NCI-H1694 (cell line): Measurements from ENCODE around the gene PIK3CB.

ENCODE experiments used
- DNase-seq: peaks from one replicate; lab custom pipeline; 2025; lab: John Stamatoyannopoulos, UW

PIK3CB gene

DNA sequence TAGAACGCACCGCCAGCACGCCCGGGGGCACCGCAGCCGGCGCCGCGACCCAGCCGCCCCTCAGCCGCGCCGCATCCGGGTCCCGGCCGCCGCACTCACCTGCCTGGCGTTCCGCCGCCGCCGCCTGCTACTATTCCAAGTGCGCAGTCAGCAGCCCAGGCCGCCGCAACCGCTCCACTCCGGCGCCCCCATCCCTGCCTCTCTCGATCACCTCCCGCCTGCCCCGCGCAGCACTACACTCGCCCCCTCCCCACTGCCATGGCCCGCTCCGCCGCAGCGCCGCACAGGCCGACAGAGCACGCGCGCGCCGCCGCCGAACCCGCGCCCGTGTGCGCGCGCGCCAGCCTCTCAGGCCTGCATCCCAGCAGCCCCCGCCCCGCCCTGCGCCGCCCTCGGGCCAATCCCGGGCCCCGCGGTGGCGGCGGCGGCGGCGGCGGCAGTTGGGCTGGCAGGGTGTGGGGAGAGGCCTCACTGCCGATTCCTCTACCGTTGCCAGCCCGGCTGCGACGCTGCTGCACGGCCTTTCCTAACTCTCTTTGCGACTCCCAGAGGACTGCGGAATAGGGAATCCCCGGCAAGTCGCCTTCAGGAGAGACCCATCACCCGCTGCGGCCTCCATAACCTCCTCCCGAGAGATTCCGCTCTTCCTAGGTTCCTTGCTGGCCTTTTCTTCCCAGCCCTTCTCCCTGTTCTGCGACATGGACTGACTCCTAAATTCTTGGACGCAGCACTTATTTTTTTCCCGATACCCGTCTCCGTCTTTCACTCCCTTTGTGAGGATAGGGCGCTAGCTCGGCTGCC is at the start of gene PIK3CB:
TSS of gene PIK3CB (minus strand) at position 333 of the 801 bp plus-strand sequence. CDS start 75,585 bp downstream, outside the sequence.
- DNase-seq = peak; percentile 85

DNA sequence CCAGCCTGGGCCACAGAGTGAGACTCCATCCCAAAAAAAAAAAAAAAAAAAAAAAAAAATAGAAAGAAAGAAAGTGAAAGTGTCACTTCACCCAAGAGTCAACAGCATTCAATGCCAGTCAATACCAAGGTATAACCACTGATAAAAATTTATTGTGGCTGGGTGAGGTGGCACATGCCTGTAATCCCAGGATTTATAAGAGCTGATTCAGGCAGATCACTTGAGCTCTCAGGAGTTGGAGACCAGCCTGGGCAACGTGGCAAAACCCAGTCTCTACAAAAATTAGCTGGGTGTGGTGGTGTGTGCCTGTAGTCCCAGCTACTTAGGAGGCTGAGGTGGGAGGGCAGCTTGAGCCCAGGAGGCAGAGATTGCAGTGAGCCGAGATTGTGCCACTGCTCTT is 46.5 kb upstream of the PIK3CB start:
- DNase-seq = no peak

DNA sequence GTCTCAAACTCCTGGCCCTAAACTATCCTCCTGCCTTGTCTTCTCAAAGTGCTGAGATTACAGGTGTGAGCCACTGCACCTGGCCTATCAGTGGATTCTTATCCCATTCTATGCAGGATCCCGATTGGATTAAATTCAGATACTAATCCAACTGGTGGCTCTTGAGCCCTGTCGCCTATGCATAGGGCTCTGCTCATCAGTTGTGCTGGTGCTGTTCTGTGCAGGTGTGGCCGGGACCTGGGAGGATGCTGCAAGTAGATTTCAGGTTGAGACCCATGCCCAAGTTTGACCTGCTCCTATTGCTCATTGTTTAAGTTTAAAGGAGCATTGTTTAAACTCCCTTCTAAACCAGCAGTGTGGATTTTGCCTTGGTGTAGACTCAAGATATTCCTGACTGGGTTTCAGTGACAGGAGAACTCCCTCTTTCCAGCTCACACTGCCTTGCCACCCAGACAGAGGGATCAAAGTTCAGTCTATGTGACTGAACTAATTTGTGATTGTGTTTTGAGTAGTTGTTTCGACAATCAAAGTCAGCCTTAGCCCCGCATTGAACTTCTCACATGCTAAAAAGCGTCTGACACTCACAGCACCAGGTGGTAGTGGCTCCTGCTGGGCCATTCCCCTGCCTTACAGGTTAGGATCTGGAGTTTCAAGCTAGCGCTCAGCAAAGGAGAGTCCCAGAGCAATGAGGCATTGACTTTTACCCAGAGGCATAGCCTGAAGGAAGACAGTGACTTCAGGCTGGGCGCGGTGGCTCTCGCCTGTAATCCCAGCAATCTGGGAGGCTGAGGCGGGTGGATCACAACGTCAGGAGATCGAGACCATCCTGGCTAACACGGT is 45.0 kb upstream of the PIK3CB start:
- no peak for DNase-seq

DNA sequence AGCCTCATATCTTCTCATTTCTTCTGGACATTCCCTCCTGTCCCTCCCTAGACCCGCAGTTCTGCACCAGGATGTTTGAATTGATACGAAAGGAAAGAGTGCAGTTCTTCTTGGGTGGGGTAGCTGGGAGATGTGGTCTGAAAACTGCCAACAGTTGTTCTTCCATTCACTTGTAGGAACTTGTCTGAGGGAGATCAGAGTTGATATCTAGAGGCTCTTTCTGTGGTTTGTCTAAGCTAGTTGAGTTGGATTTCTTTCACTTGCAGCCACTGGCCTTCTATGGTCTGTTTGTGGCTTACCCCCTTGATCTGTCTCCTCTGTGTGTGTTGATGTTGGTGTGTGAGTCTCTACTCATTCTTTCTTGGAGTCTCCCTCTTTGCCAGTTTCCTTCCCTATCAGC is 42.5 kb upstream of the PIK3CB start:
- no peak for DNase-seq

DNA sequence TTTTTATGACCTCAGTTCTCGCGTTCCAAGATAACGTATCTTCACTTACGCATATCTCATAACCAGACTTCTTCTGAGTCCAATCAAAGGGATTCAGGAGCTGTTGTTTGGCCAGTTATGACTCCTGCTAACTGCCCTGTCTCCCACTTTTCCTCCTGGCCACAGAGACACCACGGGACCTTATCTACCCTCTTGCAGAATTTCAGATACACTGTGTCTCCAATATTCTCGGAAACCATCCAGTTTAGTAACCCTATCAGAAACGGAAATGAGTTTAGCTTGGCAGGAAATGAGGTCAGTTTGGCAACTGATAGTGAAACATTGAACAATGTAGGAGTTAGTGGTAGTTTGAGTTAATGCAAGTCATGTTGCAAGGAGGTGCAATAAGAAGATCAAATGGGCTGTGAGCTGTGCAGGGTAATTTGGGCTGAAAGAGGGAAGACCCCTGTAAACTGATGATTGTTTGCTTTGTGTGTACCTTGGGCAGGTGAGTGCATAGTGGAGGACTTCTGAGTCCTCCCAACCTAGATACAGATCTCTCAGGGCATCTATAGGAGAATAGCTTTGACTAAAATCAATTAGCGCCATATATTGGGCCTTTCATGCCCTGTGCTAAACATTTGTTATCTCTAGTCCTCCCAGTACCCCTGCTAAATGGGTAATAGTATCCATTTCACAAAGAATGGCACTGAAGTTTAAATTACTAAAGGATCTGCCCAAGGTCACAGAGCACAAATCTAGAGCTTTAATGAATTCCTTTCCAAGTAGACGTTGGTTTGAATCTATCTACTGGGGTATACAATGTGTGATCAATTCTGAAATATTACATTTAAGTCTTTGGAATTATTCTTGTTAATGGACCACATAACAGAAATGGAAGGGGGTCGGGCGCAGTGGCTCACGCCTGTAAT is 41.3 kb upstream of the PIK3CB start:
- no peak for DNase-seq

DNA sequence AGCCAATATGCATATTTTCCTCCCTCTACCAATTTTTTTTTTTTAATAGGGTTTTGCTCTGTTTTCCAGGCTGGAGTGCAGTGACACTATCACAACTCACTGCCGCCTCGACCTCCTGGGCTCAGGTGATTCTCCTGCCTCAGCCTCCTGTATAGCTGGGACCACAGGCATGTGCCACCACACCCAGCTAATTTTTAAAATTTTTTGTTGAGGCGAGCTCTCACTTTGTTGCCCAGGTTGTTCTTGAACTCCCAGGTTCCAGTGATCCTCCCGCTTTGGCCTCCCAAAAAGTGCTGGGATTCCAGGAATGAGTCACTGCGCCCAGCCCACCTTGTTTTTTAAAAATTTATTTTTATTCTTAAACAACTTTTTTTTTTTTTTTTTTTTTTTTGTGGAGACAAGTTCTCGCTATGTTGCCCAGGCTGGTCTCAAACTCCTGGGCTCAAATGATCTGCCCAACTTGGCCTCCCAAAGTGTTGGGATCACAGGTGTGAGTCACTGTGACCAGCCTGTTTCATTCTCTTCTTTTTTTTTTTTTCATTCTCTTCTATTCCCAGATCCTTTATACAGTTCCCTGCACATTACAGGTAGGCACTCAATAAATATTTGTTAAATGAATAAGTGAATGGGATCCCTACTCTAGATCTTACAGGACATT is 40.5 kb upstream of the PIK3CB start:
- DNase-seq = no peak

DNA sequence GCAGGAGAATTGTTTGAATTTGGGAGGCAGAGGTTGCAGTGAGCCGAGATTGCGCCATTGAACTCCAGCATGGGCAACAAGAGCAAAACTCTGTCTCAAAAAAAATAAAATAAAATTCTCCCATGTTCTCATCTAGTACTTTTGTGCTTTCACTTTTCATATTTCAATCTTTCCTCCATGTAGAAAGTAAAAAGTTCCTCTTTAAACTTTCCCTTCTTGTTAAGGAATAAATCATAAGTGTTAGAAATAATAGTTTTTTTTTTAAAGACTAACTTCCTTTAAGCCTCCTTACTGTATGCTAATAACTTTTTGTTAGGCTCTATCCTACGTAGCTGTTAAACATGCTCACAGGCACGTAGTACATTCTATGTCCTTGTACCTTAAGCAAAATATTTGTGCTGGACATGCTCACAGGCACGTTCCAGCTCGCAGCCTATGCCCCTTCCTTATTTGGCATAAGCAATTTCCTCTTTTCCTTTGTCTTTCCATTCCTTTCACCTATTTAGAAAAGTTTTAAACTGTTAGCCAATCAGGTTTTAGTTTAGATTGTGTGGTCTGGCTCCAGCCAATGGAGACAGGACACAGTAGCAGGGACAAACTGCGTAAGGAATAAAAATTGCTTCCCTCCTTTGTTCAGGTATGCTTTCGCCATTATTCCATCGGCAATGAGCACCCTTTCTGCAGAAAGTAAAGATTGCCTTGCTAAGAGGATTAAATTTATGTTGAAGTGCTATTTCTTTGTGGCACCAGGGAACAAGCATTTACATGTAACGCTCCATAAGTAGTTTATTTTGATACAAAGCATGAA is 38.9 kb upstream of the PIK3CB start:
- DNase-seq = no peak

DNA sequence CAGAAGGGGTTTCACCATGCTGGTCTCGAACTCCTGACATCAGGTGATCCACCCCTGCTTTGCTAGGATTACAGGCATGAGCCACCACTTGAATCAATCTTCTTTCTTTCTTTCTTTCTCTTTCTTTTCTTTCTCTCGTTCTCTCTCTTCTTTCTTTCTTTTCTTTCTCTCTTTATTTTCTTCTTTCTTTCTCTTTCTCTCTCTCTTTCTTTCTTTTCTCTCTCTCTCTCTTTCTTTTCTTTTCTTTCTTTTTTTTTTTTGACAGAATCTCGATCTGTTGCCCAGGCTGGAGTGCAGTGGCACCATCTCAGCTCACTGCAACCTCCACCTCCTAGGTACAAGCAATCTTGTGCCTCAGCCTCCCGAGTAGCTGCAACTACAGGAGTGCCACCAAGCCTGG is 37.9 kb upstream of the PIK3CB start:
- no peak for DNase-seq

DNA sequence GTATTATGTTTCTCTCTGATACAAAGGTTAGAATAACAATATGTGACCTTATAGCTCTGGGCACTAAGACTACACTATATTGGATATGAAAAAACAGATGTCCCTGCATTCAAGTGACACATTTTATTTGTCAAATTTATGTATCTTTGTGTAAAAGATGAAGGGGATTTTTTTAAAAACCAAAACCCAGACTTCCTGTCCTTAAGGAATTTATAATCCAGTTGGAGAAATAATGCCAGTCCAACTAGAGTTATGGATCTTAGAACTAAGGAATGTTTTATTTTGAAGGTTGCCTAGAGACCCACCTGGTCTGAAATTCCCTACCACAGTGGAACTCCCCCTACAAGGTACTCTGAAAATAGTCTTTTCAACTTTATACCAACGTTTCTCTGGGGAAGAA is 33.3 kb upstream of the PIK3CB start:
- no peak for DNase-seq

DNA sequence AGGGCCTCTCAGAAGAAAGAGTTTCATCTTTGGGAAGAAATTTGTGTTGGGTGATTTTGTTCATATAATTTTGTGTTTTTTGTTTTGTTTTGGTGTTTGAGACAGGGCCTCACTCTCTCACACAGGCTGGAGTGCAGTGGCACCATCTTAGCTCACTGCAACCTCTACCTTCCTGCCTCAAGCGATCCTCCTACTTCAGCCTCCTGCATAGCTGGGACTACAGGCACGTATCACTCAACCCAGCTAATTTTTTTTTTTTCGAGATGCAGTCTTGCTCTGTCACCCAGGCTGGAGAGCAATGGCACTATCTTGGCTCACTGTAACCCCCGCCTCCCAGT is 29.0 kb upstream of the PIK3CB start:
- no peak for DNase-seq

DNA sequence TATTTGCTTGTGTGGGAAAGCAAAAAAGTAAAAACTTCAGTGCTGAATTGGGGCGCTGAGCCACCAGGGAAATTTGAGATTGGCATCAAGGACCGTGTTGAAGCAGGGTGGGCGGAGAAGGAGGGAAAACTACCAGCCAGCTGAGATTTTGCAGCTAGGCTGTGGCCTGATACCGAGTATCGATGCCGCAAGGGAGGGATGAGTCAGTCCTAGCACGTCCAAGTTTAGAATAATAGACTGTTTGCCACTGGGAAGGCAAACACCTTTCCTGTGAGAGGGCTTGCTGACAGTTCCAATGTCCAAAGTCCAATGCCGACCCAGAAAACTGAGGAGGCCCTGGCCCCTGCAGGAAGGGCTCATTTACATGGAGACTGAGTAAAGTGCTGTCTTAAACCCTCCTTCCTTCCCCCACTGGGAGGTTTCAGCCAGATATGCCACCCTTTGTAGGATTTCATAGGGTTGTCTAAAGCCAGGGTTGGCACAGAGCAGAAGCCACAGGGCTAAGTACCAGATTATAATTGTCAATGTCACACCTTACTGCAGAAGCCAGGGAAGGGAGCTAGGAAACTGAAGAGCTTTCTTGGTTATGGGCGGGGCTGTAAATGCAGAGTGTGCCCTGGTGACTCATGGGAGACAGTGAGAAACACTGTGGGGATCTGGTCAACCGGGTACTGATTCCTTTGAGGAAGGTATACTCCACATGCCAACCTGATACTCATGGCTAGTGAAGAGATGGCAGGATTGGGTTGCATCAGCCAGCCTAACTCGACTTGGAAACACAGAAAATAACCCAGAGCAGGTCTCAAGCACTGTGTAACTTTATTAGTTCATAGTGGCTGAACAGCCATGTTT is 28.4 kb upstream of the PIK3CB start:
- no peak for DNase-seq

DNA sequence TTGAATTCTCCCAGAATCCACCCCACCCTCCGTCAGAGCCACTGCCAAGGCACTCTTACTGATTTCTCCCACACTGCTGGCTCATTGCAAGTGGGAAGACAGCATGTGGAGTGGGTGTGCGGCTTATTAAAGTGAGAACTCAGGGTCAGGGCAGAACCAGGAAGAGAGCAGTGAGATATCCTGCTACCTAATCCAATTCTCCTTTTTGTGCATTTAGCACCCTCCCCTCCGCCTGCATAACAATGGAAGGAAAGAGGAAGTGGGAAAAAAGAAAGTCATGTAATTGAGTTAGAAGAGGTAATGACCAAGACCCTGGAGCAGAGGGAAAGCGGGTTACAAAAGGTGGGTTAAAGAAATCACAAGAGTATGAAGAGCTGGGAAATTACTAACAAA is 27.8 kb upstream of the PIK3CB start:
- DNase-seq = no peak

DNA sequence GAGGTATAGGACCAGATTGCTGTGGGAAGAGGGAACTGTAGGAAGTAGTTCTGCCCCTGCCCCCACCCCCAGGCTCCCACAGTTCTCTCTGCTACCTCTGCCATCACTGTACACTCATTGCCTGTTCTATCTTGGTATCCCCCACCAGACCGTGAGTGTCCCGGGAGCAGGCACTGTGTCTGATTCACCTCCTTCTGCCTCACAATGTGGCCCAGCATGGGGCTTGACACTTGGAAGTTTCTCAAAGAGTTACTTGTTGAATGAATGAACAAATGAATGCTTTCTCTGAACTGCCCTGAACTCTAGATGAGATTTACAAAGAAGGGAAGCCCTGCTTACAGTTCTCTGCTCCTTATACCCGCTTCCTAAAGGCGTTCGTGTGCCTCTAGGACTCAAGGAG is 27.1 kb upstream of the PIK3CB start:
- no peak for DNase-seq

DNA sequence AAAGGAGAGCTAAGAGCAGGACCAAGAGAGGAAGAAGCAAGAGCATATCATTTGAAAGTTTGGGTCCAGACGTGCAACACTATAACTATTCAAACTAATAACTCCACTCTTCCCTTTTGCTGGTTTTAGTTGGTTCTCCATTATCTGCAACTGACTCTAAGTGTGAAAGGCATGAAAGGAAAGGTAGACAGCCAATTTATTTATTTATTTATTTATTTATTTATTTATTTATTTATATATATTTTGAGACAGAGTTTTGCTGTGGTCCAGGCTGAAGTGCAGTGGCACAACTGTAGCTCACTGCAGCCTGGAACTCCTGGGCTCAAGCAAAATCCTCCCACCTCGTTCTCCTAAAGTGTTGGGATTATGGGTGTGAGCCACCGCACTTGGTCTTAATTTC is 22.1 kb upstream of the PIK3CB start:
- no peak for DNase-seq

DNA sequence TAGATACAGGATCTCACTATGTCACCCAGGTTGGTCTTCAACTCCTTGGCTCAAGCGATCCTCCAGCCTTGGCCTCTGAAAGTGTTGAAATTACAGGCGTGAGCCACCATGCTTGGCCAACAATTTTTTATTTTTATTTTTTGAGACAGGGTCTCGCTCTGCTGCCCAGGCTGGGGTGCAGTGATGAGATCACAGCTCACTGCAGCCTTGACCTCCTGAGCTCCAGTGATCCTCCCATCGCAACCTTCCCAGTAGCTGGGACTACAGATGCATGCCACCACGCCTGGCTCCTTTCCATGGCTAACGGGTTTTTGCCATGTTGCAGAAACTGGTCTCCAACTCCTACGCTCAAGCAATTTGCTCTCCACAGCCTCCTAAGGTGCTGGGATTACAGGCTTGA is 20.2 kb upstream of the PIK3CB start:
- DNase-seq = no peak

DNA sequence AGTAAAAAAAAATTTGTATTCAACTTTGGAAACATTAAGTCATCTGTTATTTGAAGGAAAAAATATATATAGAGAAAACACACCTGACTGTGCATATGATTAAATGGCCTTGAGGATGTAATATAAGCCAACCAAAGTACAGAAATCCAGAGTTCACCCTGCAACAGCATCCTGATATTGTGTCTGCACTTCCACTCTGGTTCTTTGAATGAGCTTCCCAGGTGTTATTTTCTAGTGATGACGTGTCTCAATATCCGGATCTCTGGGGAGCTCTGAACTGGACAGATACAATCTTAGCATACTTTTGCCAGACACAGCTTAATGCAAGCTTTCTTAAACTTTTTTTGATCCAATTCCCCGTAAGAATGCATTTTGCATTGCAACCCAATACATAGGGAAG is 19.5 kb upstream of the PIK3CB start:
- no peak for DNase-seq

DNA sequence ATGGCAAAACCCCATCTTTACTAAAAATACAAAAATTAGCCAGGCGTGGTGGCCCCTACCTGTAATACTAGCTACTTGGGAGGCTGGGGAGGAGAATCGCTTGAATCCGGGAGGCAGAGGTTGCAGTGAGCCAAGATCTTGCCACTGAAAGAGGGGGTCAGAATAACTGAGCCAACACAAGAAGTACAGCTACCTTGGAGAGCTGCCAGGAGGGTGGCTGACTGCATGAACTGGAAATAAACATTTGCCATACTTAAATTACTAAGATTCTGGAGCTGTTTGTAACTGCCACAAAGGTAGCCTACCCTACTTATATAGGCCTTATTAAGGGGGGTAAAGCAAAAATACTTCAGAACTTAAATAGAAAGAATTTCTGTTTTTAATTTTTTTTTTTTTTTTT is 15.4 kb upstream of the PIK3CB start:
- DNase-seq = no peak

DNA sequence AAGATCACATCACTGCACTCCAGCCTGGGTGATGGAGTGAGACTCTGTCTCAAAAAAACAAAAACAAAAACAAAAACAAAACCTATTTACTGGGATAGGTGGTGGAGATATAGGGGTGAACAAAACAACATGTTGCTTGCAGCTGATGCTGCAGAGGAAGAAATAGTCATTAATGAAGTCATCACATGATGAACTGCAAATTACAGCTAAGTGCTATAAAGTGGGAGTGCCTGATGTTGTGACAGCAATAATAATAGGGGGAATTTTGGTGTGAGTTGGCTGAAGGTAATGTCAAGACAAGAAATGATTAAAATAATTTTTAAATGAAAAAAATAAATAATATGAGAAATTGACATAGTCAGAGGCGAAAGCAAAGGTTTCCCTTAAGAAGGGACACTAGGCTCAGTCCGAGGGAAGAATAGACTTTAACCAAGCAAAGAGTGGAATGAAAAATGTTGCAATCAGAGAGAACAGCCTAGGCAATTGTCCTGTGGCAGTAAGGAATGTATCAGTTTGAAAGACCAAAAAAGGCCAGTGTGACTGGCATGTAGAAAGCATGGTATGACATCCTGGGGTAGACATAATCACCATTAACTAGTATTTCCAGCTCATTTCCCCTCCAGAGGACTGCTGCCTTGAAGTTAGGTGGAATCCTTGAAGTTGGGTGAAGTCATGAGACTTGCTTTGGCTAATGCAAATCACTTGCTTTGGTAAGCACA is 14.7 kb upstream of the PIK3CB start:
- DNase-seq = no peak

DNA sequence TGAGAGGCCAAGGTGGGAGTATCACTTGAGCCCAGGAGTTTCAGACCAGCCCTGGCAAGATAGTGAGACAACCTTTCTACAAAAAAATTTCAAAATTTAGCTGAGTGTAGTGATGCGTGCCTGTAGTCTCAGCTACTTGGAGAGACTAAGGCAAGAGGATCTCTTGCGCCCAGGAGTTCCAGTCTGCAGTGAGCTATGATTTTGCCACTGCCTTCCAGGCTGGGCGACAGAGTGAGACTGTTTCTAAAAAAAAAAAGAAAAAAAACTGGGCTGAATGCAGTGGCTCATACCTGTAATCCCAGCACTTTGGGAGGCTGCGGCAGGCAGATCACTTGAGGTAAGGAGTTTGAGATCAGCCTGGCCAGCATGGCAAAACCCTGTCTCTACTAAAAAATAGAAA is 14.0 kb upstream of the PIK3CB start:
- DNase-seq = no peak
